Upper lobe of left lung (tissue), 6 donors: ENCODE data around the gene PTPRA. TPM values are rescaled to one million over a fixed set of nuclear protein-coding genes. Genes with fewer than 3 reads are reported as not detected.

ENCODE experiments used
- ATAC-seq, 2 donors: fragments of 200-7000 bp; cut with Tn5 transposase; one replicate each; pipeline ENCODE4 v1.9.1; 2022; ENCODE audit warnings: mild to moderate bottlenecking in 2 of 2, moderate library complexity in 2 of 2; ENCODE audit not compliant: low FRiP score in 2 of 2
- DNase-seq, 2 donors: peaks; one replicate each; pipeline ENCODE4 v3.0.0-alpha.2; 2019 to 2020
- H3K27ac ChIP-seq, 4 donors: fragments of 200-600 bp; sonication (generic); one replicate each; pipeline ENCODE4 v1.5.1; 2016 to 2019
- H3K27me3 ChIP-seq, 4 donors: fragments of 200-600 bp; sonication (generic); one replicate each; pipeline ENCODE4 v1.5.1; 2017 to 2019
- H3K36me3 ChIP-seq, 4 donors: fragments of 200-600 bp; sonication (generic); one replicate each; pipeline ENCODE4 v1.5.1; 2016 to 2019
- H3K4me1 ChIP-seq, 4 donors: fragments of 200-600 bp; sonication (generic); one replicate each; pipeline ENCODE4 v1.5.1; 2018 to 2019
- H3K4me3 ChIP-seq, 4 donors: fragments of 200-600 bp; sonication (generic); one replicate each; pipeline ENCODE4 v1.5.1; 2017 to 2019; ENCODE audit warnings: mild to moderate bottlenecking in 2 of 4, moderate library complexity in 1 of 4
- H3K9me3 ChIP-seq, 4 donors: fragments of 200-600 bp; sonication (generic); one replicate each; pipeline ENCODE4 v1.5.1; 2018 to 2019
- CTCF ChIP-seq, 6 experiments: fragments of 450-650 bp in 4 of 6; fragments of 200-600 bp in 2 of 6; sonication (generic) in 2 of 6; IDR thresholded peaks; one replicate each; pipeline ENCODE4 v1.5.1; 2016 to 2019; ENCODE audit warnings: antibody characterized with exemption in 6 of 6
- EP300 ChIP-seq, 4 donors: sonication (generic); formaldehyde crosslinking; IDR thresholded peaks; one replicate each; pipeline ENCODE4 v1.5.1; 2017; ENCODE audit warnings: antibody characterized with exemption in 4 of 4, control low read depth in 2 of 4
- POLR2A ChIP-seq, 4 donors: fragments of 450-650 bp; IDR thresholded peaks; one replicate each; pipeline ENCODE4 v1.5.1; 2016 to 2017; ENCODE audit warnings: antibody characterized with exemption in 4 of 4, mild to moderate bottlenecking in 2 of 4
- POLR2AphosphoS5 ChIP-seq, 2 donors: sonication (generic); formaldehyde crosslinking; IDR thresholded peaks; one replicate each; pipeline ENCODE4 v1.5.1; 2017; ENCODE audit warnings: antibody characterized with exemption in 2 of 2
- WGBS, 2 donors: methylation state at CpG; one replicate each; pipeline ENCODE4 v1.1.5; 2017 to 2018; 5-methylcytosine and 5-hydroxymethylcytosine counted together
- total RNA-seq, 6 donors: library from RNA; depleted of rRNA in 4 of 6; stranded (reverse); fragments of >200 nt in 4 of 6; gene quantifications; one replicate each; pipeline versions ENCODE4 v1.1.0 to v1.2.1, GENCODE V29; 2016 to 2021
- donor health status: DM: no; HTN: no; CAD: no; lungs with moderate emphysema.
- donor health status: DM: no; HTN: yes; CAD: no; lungs with severe emphysema.

The PTPRA gene
- total RNA-seq, 6 donors from 2014 or later: 22.0 to 60.3 (median 51.1) TPM

DNA sequence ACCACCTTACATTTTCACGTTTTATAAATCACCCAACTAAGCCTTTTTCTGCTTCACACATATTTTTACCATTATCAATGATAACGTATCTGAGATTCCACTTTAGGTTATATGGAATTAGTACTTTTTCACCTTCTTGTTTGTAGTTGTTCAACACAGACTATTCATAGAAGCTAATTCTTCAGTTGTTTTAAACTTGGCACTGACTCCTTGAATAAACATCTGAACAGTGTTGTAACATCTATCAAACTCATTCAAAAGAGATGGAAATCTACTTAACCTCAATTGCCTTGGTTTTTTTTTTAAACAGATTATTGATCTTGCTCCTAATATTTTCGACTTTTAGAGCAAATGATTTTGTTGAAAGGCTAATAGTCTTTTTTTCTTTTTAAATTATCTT is 34.2 kb downstream of the PTPRA start:
- 57% methylated on average over 3 of the region's 3 CpGs for WGBS, 2 donors

DNA sequence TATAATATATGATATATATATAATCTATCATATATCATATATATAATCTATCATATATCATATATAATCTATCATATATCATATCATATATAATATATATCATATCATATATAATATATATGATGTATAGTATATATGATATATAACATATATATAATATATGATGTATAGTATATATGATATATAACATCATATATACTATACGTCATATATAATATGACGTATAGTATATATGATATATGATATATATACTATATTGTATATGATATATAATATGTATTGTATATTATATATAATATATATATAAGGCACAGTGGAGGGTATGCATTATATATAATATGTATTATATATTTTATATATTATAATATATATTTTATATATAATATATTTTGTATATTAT is 36.7 kb downstream of the PTPRA start:
- no peak for DNase-seq
- Histone ChIP-seq H3K36me3 (no peaks in the 10 kb centered on the region), H3K4me3 (no peak overlapping the region), H3K4me1 (peaks cover 0 to 6% (median 2%) of the 10 kb centered on the region in 4 donors), H3K27ac (no peak overlapping the region), H3K27me3 (no peaks in the 10 kb centered on the region), H3K9me3 (no peaks in the 10 kb centered on the region)
- TF ChIP-seq CTCF (IDR thresholded peaks at IDR 0.05): no peak
- no peak for ATAC-seq
- 92 to 100% methylated on average over 2 of the region's 2 CpGs for WGBS, 2 donors

More for the DNA sequence above, 34.2 kb downstream of the PTPRA start:
- H3K4me1 ChIP-seq: peaks cover 0 to 6% (median 2%) of the 10 kb centered on the region in 4 donors
- H3K4me3 ChIP-seq: no peak overlapping the region
- no peak overlapping the region for H3K27ac ChIP-seq
- no peak for TF ChIP-seq CTCF (IDR thresholded peaks at IDR 0.05)
- no peak for TF ChIP-seq POLR2A (IDR thresholded peaks at IDR 0.05)
- TF ChIP-seq EP300 (IDR thresholded peaks at IDR 0.05): no peak
- no peak for TF ChIP-seq POLR2AphosphoS5 (IDR thresholded peaks at IDR 0.05)
- no peaks in the 10 kb centered on the region for H3K9me3 ChIP-seq
- H3K27me3 ChIP-seq: no peaks in the 10 kb centered on the region
- DNase-seq: no peak
- H3K36me3 ChIP-seq: no peaks in the 10 kb centered on the region
- ATAC-seq: no peak

GRCh38 chr20:2911200-2911599 is 37.9 kb downstream of the PTPRA start:
- no peak for TF ChIP-seq POLR2AphosphoS5 (IDR thresholded peaks at IDR 0.05)
- no peak for TF ChIP-seq CTCF (IDR thresholded peaks at IDR 0.05)
- TF ChIP-seq POLR2A (IDR thresholded peaks at IDR 0.05): no peak
- no peak for TF ChIP-seq EP300 (IDR thresholded peaks at IDR 0.05)
- Histone ChIP-seq H3K36me3 (no peaks in the 10 kb centered on the region), H3K4me3 (no peak overlapping the region), H3K27me3 (no peaks in the 10 kb centered on the region), H3K4me1 (peaks cover 0 to 6% (median 2%) of the 10 kb centered on the region in 4 donors), H3K9me3 (no peaks in the 10 kb centered on the region), H3K27ac (no peak overlapping the region)
- ATAC-seq (no peak), DNase-seq (no peak)

DNA sequence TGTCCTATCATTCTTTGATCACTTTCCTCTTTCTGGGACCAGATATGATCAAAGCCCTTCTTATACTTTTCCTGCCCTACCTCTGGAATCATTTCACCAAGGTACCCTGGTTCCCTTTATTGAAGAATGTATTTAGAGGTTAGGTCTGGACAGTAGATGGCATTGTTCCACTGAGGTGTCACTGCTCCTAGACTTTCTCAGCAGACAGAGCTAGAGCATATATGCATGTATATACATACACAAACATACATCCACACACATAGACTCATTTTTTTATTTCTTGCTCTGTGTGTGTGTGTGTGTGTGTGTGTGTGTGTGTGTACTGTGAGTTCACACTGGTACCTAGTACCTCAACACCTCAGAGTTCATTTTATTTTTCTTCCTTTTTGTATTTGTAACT is 40.9 kb downstream of the PTPRA start:
- Histone ChIP-seq H3K27ac (no peak overlapping the region), H3K36me3 (no peaks in the 10 kb centered on the region), H3K4me1 (peaks cover 0 to 15% (median 9%) of the 10 kb centered on the region in 4 donors), H3K27me3 (no peaks in the 10 kb centered on the region), H3K4me3 (no peak overlapping the region), H3K9me3 (no peaks in the 10 kb centered on the region)
- DNase-seq: no peak
- ATAC-seq: no peak
- TF ChIP-seq EP300 (IDR thresholded peaks at IDR 0.05): no peak
- no peak for TF ChIP-seq POLR2AphosphoS5 (IDR thresholded peaks at IDR 0.05)
- no peak for TF ChIP-seq POLR2A (IDR thresholded peaks at IDR 0.05)
- TF ChIP-seq CTCF (IDR thresholded peaks at IDR 0.05): no peak

- Histone ChIP-seq H3K9me3 (no peaks in the 10 kb centered on the region), H3K27ac (no peak overlapping the region), H3K4me1 (peaks cover 0 to 15% (median 9%) of the 10 kb centered on the region in 4 donors), H3K4me3 (no peak overlapping the region), H3K27me3 (no peaks in the 10 kb centered on the region), H3K36me3 (no peaks in the 10 kb centered on the region)
- no peak for TF ChIP-seq CTCF (IDR thresholded peaks at IDR 0.05)
- no peak for TF ChIP-seq EP300 (IDR thresholded peaks at IDR 0.05)
- no peak for TF ChIP-seq POLR2A (IDR thresholded peaks at IDR 0.05)
- no peak for TF ChIP-seq POLR2AphosphoS5 (IDR thresholded peaks at IDR 0.05)
- DNase-seq (no peak), ATAC-seq (no peak)
Measured at GRCh38 chr20:2917266-2917665, 44.0 kb downstream of the PTPRA start.
